ENCODE measurements around the gene PCDH9.

Gene PCDH9

GRCh38 chr13:66859934-66860877 is 369.9 kb downstream of the PCDH9 start:
- H3K9me3 ChIP-seq (ENCODE audit: insufficient read depth, low read length): no peaks in the 10 kb centered on the region
- H3K27me3 ChIP-seq (ENCODE audit: low read length): no peaks in the 10 kb centered on the region
- no peak overlapping the region for H3K4me3 ChIP-seq (ENCODE audit: insufficient read depth, low read length, poor library complexity, severe bottlenecking)
- no peak overlapping the region for H2AFZ ChIP-seq (ENCODE audit: low read depth, low read length, severe bottlenecking)
- 0 out of 2 replicates have a peak, but pooled peaks cover 6% of the 10 kb centered on the region for H3F3A ChIP-seq (ENCODE audit: insufficient read depth)
- no peak overlapping the region for H3K9ac ChIP-seq (ENCODE audit: low read length)
- no peaks in the 10 kb centered on the region for H3K79me2 ChIP-seq (ENCODE audit: insufficient read depth, low read length)
- no peaks in the 10 kb centered on the region for H3K36me3 ChIP-seq (ENCODE audit: low read length)
- no peaks in the 10 kb centered on the region for H4K20me1 ChIP-seq (ENCODE audit: low read depth, low read length)
- H3K27ac ChIP-seq (ENCODE audit: low read depth, low read length): no peak overlapping the region
- no peak overlapping the region for H3K4me2 ChIP-seq (ENCODE audit: low read depth, low read length, poor library complexity, severe bottlenecking)
- TF ChIP-seq, protein P1, sequence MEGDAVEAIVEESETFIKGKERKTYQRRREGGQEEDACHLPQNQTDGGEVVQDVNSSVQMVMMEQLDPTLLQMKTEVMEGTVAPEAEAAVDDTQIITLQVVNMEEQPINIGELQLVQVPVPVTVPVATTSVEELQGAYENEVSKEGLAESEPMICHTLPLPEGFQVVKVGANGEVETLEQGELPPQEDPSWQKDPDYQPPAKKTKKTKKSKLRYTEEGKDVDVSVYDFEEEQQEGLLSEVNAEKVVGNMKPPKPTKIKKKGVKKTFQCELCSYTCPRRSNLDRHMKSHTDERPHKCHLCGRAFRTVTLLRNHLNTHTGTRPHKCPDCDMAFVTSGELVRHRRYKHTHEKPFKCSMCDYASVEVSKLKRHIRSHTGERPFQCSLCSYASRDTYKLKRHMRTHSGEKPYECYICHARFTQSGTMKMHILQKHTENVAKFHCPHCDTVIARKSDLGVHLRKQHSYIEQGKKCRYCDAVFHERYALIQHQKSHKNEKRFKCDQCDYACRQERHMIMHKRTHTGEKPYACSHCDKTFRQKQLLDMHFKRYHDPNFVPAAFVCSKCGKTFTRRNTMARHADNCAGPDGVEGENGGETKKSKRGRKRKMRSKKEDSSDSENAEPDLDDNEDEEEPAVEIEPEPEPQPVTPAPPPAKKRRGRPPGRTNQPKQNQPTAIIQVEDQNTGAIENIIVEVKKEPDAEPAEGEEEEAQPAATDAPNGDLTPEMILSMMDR (IDR thresholded peaks at IDR 0.05; ENCODE audit: insufficient read depth, low read length, poor library complexity, severe bottlenecking): no peak
- no peak for TF ChIP-seq EZH2phosphoT487 (conservative IDR thresholded peaks at IDR 0.05; ENCODE audit: low read length)
- no peaks in the 10 kb centered on the region for H3K9me2 ChIP-seq (replicated peaks; ENCODE audit: insufficient read depth, low read length)

GRCh38 chr13:66859078-66859477 is 371.1 kb downstream of the PCDH9 start:
- TF ChIP-seq EZH2phosphoT487 (conservative IDR thresholded peaks at IDR 0.05; ENCODE audit: low read length): no peak
- TF ChIP-seq, protein P1 (IDR thresholded peaks at IDR 0.05; ENCODE audit: insufficient read depth, low read length, poor library complexity, severe bottlenecking): no peak
- Histone ChIP-seq H3K4me2 (ENCODE audit: low read depth, low read length, poor library complexity, severe bottlenecking) (no peak overlapping the region), H3K9me3 (ENCODE audit: insufficient read depth, low read length) (no peaks in the 10 kb centered on the region), H2AFZ (ENCODE audit: low read depth, low read length, severe bottlenecking) (peak overlapping the region; percentile 8), H4K20me1 (ENCODE audit: low read depth, low read length) (no peaks in the 10 kb centered on the region), H3K9me2 (replicated peaks; ENCODE audit: insufficient read depth, low read length) (no peaks in the 10 kb centered on the region), H3K27me3 (ENCODE audit: low read length) (no peaks in the 10 kb centered on the region), H3F3A (ENCODE audit: insufficient read depth) (0 out of 2 replicates have a peak, but pooled peaks cover 6% of the 10 kb centered on the region), H3K27ac (ENCODE audit: low read depth, low read length) (no peak overlapping the region), H3K4me3 (ENCODE audit: insufficient read depth, low read length, poor library complexity, severe bottlenecking) (no peak overlapping the region), H3K79me2 (ENCODE audit: insufficient read depth, low read length) (no peaks in the 10 kb centered on the region), H3K9ac (ENCODE audit: low read length) (no peak overlapping the region), H3K36me3 (ENCODE audit: low read length) (no peaks in the 10 kb centered on the region)

GRCh38 chr13:66858163-66858562 is 372.0 kb downstream of the PCDH9 start:
- TF ChIP-seq EZH2phosphoT487 (conservative IDR thresholded peaks at IDR 0.05; ENCODE audit: low read length): no peak
- TF ChIP-seq, protein P1 (IDR thresholded peaks at IDR 0.05; ENCODE audit: insufficient read depth, low read length, poor library complexity, severe bottlenecking): no peak
- Histone ChIP-seq H3K4me3 (ENCODE audit: insufficient read depth, low read length, poor library complexity, severe bottlenecking) (no peak overlapping the region), H3K36me3 (ENCODE audit: low read length) (no peaks in the 10 kb centered on the region), H3K9me2 (replicated peaks; ENCODE audit: insufficient read depth, low read length) (no peaks in the 10 kb centered on the region), H2AFZ (ENCODE audit: low read depth, low read length, severe bottlenecking) (no peak overlapping the region), H4K20me1 (ENCODE audit: low read depth, low read length) (no peaks in the 10 kb centered on the region), H3F3A (ENCODE audit: insufficient read depth) (0 out of 2 replicates have a peak, but pooled peaks cover 6% of the 10 kb centered on the region), H3K9me3 (ENCODE audit: insufficient read depth, low read length) (no peaks in the 10 kb centered on the region), H3K4me2 (ENCODE audit: low read depth, low read length, poor library complexity, severe bottlenecking) (no peak overlapping the region), H3K27ac (ENCODE audit: low read depth, low read length) (no peak overlapping the region), H3K9ac (ENCODE audit: low read length) (no peak overlapping the region), H3K79me2 (ENCODE audit: insufficient read depth, low read length) (no peaks in the 10 kb centered on the region), H3K27me3 (ENCODE audit: low read length) (no peaks in the 10 kb centered on the region)

All from SU-DHL-6 (cell line).